Tibial nerve (tissue), 4 donors: Measurements from ENCODE around the gene TBC1D16.

Experiments
- CTCF ChIP-seq, 5 experiments: fragments of 200-600 bp in 3 of 5; fragments of 450-650 bp in 2 of 5; sonication (generic) in 3 of 5; IDR thresholded peaks; one replicate each; pipeline ENCODE4 v1.5.1; 2016 to 2019; ENCODE audit warnings: antibody characterized with exemption in 5 of 5, mild to moderate bottlenecking in 3 of 5, moderate library complexity in 2 of 5
- EP300 ChIP-seq, 2 donors: sonication (generic); formaldehyde crosslinking; IDR thresholded peaks; one replicate each; pipeline ENCODE4 v1.6.1; 2017; ENCODE audit warnings: antibody characterized with exemption in 2 of 2, mild to moderate bottlenecking in 1 of 2
- POLR2A ChIP-seq, 2 donors: fragments of 450-650 bp; IDR thresholded peaks; one replicate each; pipeline ENCODE4 v1.6.1; 2017; ENCODE audit warnings: antibody characterized with exemption in 2 of 2, mild to moderate bottlenecking in 2 of 2, moderate library complexity in 2 of 2

- peak in 2 of 5 experiments; percentile 7 to 14 for TF ChIP-seq CTCF (IDR thresholded peaks at IDR 0.05)
- no peak for TF ChIP-seq EP300 (IDR thresholded peaks at IDR 0.05)
- TF ChIP-seq POLR2A (IDR thresholded peaks at IDR 0.05) = no peak
Measured at GRCh38 chr17:79991924-79992648, 43.6 kb downstream of the TBC1D16 start.
